Keratinocyte (primary cell): ENCODE measurements around the gene ALK. TPM values are rescaled to one million over a fixed set of nuclear protein-coding genes. Genes with fewer than 3 reads are reported as not detected.

Source experiments
- DNase-seq: peaks from one replicate; pipeline ENCODE4 v3.0.0-alpha.2; 2011; ENCODE audit warnings: low read depth, missing footprints, low spot score
- FAIRE-seq: peaks from 2 replicates; lab custom pipeline; 2011; peaks lifted over from hg19 to GRCh38; lab: Jason Lieb, UNC
- H2AFZ ChIP-seq: 2 replicates; pipeline ENCODE4 v1.6.0; 2012; ENCODE audit warnings: low read length, control low read depth, inconsistent platforms; ENCODE audit not compliant: control insufficient read depth
- H3K27ac ChIP-seq: 2 replicates; pipeline ENCODE4 v1.5.1; 2011; ENCODE audit warnings: low read length; ENCODE audit not compliant: control insufficient read depth, insufficient read depth
- H3K27me3 ChIP-seq: 3 replicates; pipeline ENCODE4 v1.6.0; 2011; ENCODE audit warnings: low read length; ENCODE audit not compliant: control insufficient read depth, insufficient read depth; ENCODE audit errors: extremely low read depth
- H3K36me3 ChIP-seq, 2 experiments: 2 replicates in 1 of 2; 3 replicates in 1 of 2; pipeline ENCODE4 v1.5.1; 2011; ENCODE audit warnings: low read length in 2 of 2, mild to moderate bottlenecking in 1 of 2; ENCODE audit not compliant: control insufficient read depth in 2 of 2, insufficient read depth in 2 of 2; ENCODE audit errors: extremely low read depth in 1 of 2
- H3K4me1 ChIP-seq: 3 replicates; pipeline ENCODE4 v1.5.1; 2011; ENCODE audit warnings: low read length; ENCODE audit not compliant: control insufficient read depth, insufficient read depth; ENCODE audit errors: extremely low read depth
- H3K4me2 ChIP-seq: 3 replicates; pipeline ENCODE4 v1.6.0; 2011; ENCODE audit warnings: low read depth, low read length; ENCODE audit not compliant: control insufficient read depth, insufficient read depth; ENCODE audit errors: extremely low read depth
- H3K4me3 ChIP-seq, 3 experiments: fragments of 200-600 bp in 1 of 3; sonication (generic) in 1 of 3; 2 replicates in 2 of 3; 3 replicates in 1 of 3; pipeline ENCODE4 v1.5.1; 2011 to 2016; ENCODE audit warnings: low read length in 3 of 3, mild to moderate bottlenecking in 3 of 3, control low read depth in 2 of 3, inconsistent platforms in 1 of 3, low read depth in 1 of 3, mixed read lengths in 1 of 3, mixed run types in 1 of 3, moderate library complexity in 1 of 3; ENCODE audit not compliant: control insufficient read depth in 2 of 3, insufficient read depth in 2 of 3; ENCODE audit errors: extremely low read depth in 1 of 3
- H3K79me2 ChIP-seq: 2 replicates; pipeline ENCODE4 v1.6.0; 2012; ENCODE audit warnings: low read length; ENCODE audit not compliant: control insufficient read depth, insufficient read depth
- H3K9ac ChIP-seq: 3 replicates; pipeline ENCODE4 v1.6.0; 2011; ENCODE audit warnings: low read length; ENCODE audit not compliant: control insufficient read depth, insufficient read depth; ENCODE audit errors: extremely low read depth
- H3K9me1 ChIP-seq: 3 replicates; pipeline ENCODE4 v1.6.0; 2011; ENCODE audit warnings: low read length; ENCODE audit not compliant: control insufficient read depth, insufficient read depth; ENCODE audit errors: extremely low read depth
- H3K9me3 ChIP-seq: 2 replicates; pipeline ENCODE4 v1.5.1; 2012; ENCODE audit warnings: low read depth, low read length; ENCODE audit not compliant: control insufficient read depth
- H4K20me1 ChIP-seq: 3 replicates; pipeline ENCODE4 v1.6.0; 2011; ENCODE audit warnings: low read length; ENCODE audit not compliant: control insufficient read depth, insufficient read depth; ENCODE audit errors: extremely low read depth
- EZH2 ChIP-seq: IDR thresholded peaks from one replicate; pipeline ENCODE4 v1.6.1; 2012; ENCODE audit warnings: inconsistent platforms, mild to moderate bottlenecking, low read length, moderate library complexity
- dilution Hi-C: fragments of 300-500 bp; cut with MboI; formaldehyde crosslinking; loops from one replicate; pipeline ENCODE4 v1.7.0; 2020; ENCODE audit warnings: low sequenced_read_pairs; ENCODE audit not compliant: extremely low pct_ligation_motif_present
- polyA plus RNA-seq, 5 experiments: library from polyadenylated mRNA; depleted of rRNA in 3 of 5; stranded (reverse) in 3 of 5; stranded (forward) in 1 of 5; unstranded in 1 of 5; fragments of >200 nt; gene quantifications; 1 replicate in 1 of 5; 2 replicates in 3 of 5; 3 replicates in 1 of 5; pipeline versions ENCODE4 v1.2.1 to v1.2.3, GENCODE V29; 2011 to 2012; ENCODE audit warnings: missing spikeins in 2 of 5, low read depth in 1 of 5, low replicate concordance in 1 of 5
- TF ChIP-seq, protein P1 (sequence below), 3 experiments: IDR thresholded peaks in 1 of 3; conservative IDR thresholded peaks in 1 of 3; optimal IDR thresholded peaks in 1 of 3; 2 replicates in 2 of 3; 3 replicates in 1 of 3; pipeline versions ENCODE3 to v1.5.1; 2011; ENCODE audit warnings: low read length in 3 of 3, mild to moderate bottlenecking in 3 of 3, moderate library complexity in 2 of 3, control low read depth in 1 of 3, inconsistent platforms in 1 of 3; ENCODE audit not compliant: insufficient read depth in 2 of 3; ENCODE audit errors: extremely low read depth in 1 of 3

Gene ALK
- polyA plus RNA-seq, 1 donor (not counting 4 experiments of a cell fraction or from before 2014, with no cell fraction given), result not detected

DNA sequence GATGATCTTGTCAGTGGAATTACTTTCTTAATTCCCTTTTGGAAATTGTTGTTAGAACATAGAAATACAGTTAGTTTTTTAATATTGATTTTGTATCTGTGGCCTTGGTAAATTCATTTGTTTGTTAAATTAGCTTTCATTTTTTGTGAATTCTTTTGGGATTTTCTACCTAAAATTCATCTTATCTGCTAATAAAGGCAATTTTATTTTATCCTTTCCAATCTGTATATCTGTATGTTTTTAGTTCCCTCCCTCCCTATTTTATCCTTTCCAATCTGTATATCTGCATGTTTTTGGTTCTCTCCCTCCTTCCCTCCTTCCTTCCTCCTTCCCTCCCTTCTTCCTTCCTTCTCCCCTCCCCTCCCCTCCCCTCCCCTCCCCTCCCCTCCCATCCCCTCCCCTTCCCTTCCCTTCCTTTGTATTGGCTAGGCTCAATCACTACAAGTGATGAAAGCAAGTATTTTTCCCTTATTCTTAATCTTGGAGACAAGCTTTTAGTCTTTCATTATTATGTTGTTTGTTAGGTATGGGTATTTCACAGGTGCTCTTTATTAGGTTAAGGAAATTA lies 244.4 kb downstream of the ALK start:
- no peaks in the 10 kb centered on the region for H3K9me3 ChIP-seq
- no peak overlapping the region for H3K4me3 ChIP-seq
- H3K27me3 ChIP-seq, result no peaks in the 10 kb centered on the region
- H3K27ac ChIP-seq, result no peak overlapping the region
- no peaks in the 10 kb centered on the region for H3K9me1 ChIP-seq
- H2AFZ ChIP-seq, result no peak overlapping the region
- H3K9ac ChIP-seq, result no peak overlapping the region
- TF ChIP-seq, protein P1, sequence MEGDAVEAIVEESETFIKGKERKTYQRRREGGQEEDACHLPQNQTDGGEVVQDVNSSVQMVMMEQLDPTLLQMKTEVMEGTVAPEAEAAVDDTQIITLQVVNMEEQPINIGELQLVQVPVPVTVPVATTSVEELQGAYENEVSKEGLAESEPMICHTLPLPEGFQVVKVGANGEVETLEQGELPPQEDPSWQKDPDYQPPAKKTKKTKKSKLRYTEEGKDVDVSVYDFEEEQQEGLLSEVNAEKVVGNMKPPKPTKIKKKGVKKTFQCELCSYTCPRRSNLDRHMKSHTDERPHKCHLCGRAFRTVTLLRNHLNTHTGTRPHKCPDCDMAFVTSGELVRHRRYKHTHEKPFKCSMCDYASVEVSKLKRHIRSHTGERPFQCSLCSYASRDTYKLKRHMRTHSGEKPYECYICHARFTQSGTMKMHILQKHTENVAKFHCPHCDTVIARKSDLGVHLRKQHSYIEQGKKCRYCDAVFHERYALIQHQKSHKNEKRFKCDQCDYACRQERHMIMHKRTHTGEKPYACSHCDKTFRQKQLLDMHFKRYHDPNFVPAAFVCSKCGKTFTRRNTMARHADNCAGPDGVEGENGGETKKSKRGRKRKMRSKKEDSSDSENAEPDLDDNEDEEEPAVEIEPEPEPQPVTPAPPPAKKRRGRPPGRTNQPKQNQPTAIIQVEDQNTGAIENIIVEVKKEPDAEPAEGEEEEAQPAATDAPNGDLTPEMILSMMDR (optimal IDR thresholded peaks at IDR 0.05 in 1 of 3, IDR thresholded peaks at IDR 0.05 in 1 of 3, conservative IDR thresholded peaks at IDR 0.05 in 1 of 3; ENCODE audit: extremely low read depth in 1 of 3, insufficient read depth in 2 of 3, low read length in 3 of 3), result no peak
- TF ChIP-seq EZH2, result no peak
- no peaks in the 10 kb centered on the region for H3K36me3 ChIP-seq
- no peaks in the 10 kb centered on the region for H3K79me2 ChIP-seq
- H4K20me1 ChIP-seq, result no peaks in the 10 kb centered on the region
- no peak for DNase-seq
- no peak for FAIRE-seq
- no peaks in the 10 kb centered on the region for H3K4me1 ChIP-seq
- dilution Hi-C loops, result no loop called here
- no peak overlapping the region for H3K4me2 ChIP-seq

DNA sequence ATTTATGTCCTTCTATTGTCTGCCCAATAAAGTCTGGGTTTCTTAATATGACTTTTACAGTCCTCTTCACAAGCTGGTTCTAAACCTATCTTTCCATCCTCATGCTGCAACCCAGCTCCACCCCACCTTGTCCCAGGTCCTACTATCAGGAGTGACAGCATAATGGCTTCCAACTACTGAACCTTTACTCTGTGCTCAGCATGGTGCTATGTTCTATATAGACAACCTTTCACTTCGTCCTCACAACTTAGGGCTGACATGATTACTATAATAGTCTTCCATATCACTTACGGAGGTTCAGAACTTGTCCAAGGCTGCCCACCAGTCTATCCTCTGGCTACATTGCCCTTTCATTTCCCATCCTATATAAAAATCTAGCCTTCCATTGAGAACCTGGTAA lies 256.8 kb downstream of the ALK start:
- no peaks in the 10 kb centered on the region for H3K27me3 ChIP-seq
- H3K79me2 ChIP-seq, result no peaks in the 10 kb centered on the region
- H4K20me1 ChIP-seq, result no peaks in the 10 kb centered on the region
- H3K9ac ChIP-seq, result no peak overlapping the region
- DNase-seq (no peak), FAIRE-seq (no peak)
- dilution Hi-C loops, result no loop called here
- H3K36me3 ChIP-seq, result no peaks in the 10 kb centered on the region
- no peak overlapping the region for H3K27ac ChIP-seq
- H3K4me2 ChIP-seq, result no peak overlapping the region
- H3K4me1 ChIP-seq, result peaks cover 17% of the 10 kb centered on the region
- no peak overlapping the region for H2AFZ ChIP-seq
- no peaks in the 10 kb centered on the region for H3K9me3 ChIP-seq
- no peaks in the 10 kb centered on the region for H3K9me1 ChIP-seq
- H3K4me3 ChIP-seq, result no peak overlapping the region
- no peak for TF ChIP-seq EZH2
- TF ChIP-seq, protein P1 (optimal IDR thresholded peaks at IDR 0.05 in 1 of 3, IDR thresholded peaks at IDR 0.05 in 1 of 3, conservative IDR thresholded peaks at IDR 0.05 in 1 of 3; ENCODE audit: extremely low read depth in 1 of 3, insufficient read depth in 2 of 3, low read length in 3 of 3), result no peak
